GM19397 (cell line): ENCODE measurements around the gene GPC5.
"Not testable (repeated sequence)": the region's sequence is repeated elsewhere in the genome, so short reads cannot be mapped to it uniquely, and the experiment has no call there.

Experiments
- ATAC-seq: cut with Tn5 transposase; IDR thresholded peaks from one replicate; pipeline ENCODE4 v1.9.1; 2021; ENCODE audit warnings: mild to moderate bottlenecking, moderate library complexity; ENCODE audit not compliant: unreplicated experiment

The GPC5 gene

DNA sequence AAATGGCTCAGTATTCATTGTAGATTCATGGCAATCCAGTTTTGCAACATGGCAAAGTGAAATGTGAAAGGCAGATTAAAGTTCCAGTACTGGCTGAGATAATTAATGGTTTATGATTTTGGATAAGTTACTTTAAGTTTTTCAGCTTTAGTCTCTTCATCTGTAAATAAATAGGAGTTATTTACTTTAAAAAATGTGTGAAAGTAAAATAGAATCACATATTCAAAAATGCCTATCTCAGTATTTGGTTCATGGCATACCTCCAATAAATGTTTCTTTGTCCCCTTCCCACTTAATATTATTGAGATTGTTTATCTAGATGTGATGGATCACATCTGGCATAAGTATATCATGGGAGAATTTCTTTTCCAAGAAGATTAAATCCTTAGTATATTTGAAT is 426.0 kb downstream of the GPC5 start:
- no peak for ATAC-seq

DNA sequence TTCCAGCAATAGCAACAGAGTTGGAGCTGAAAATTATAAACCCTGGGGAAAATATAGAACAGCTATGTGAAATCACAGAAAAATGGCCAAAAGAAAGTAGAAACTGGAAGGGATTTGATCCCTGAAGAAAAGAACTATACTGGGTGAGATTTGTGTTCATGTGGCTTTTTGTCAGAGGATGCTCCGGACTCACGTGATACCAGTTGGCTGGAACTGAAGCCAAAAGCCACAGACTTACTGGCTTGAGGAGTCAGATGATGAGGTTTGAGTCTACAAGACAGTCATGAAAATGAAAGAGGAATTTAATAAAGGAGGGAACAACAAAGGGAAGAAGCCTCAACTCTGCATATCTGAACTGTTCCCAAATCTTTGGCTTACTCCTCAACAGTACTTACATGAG is 427.1 kb downstream of the GPC5 start:
- ATAC-seq, result no peak

DNA sequence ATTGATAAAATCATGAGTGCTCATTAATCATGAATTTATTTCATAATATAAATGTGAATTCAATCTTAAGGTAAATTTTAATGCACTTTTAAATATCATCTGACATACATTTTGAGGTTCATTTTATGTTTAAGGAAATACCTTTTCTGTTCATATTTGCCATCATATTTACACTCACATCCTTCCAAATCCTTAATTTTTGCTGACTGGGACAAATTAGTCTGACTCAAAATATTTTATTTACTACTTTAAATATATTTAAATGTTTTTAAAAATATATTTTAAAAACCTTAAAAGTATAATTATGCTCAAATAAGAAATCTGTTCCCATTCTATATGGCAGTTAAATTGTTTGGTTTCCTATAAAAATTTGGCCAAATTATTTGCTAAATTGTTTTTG is 438.1 kb downstream of the GPC5 start:
- ATAC-seq, result no peak

DNA sequence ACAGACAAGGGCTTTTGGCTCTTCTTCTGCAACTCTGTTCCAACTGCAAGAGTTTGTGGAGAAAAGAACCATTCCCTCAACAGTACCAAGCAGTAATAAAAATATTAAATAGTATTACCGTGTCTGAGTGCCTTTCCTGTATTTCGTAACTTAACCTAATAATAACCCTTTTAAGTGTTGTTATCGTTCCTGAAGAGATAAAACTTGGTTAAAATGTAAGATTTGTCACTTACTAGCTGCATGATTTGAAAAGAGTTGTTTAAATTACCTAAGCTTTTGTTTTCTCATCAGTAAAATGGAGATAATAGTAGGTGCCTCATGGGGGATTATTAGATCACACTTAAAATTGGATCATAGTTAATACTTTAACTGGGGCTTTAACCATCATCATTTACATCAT is 447.2 kb downstream of the GPC5 start:
- ATAC-seq, result no peak

DNA sequence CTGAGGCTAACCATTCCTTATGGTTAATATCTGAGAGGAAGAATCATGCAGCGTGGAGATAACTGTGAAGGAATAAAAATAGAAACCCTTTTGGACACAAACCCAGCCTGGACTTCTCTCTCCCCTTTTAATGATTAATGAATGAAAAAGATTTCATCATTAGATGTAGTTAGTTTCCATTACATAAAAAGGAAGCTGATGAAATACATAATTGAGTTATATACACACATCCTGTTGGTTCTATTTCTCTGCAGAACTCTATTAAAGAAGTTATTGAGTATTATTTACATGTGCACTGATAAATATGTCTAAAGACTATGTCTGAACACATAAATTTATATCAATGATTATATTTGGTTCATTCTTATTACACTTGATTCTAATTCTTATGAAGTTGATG is 465.3 kb downstream of the GPC5 start:
- ATAC-seq, result no peak

DNA sequence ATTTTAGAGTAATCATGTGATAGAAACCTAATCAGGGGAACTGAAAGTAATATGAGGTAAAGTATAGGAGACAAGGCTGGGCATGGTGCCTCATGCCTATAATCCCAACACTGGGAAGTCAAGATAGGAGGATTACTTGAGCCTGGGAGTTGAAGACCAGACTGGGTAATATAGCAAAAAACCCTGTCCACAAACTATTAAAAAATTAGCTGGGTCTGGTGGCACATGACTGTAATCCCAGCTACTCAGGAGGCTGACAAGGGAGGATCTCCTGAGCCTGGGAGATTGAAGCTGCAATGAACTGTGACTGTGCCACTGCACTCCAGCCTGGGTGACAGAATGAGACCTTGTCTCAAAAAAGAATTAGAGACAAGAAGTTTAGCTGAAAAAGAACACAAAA is 469.9 kb downstream of the GPC5 start:
- ATAC-seq, result no peak

DNA sequence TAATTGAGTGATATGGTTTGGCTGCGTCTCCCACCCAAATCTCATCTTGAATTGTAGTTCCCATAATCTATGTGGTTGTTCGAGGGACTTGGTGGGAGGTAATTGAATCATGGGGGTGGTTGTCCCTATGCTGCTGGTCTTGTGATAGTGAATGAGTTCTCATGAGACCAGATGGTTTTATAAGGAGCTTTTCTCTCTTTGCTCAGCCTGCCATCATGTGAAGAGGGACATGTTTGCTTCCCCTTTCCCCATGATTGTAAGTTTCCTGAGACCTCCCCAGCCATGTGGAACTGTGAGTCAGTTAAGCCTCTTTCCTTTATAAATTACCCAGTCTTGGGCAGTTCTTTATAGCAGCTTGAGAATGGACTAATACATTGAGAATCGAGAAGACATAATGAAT is 480.1 kb downstream of the GPC5 start:
- no peak for ATAC-seq

DNA sequence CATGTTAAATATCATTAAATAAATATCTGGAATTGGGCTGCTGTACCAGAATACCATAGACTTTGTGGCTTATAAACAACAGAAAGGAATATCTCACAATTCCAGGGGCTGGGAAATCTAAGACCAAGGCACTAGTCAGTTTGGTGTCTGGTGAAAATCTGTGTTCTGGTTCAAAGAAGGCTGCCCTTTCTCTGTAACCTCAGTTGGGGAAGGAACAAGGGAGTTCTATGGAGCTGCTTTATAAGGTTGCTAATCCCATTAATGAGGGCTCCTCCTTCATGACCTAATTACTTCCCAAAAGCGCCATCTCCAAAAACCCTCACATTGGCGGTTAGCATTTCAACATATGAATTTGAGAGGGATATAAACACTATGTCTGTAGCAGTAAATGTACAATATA is 480.9 kb downstream of the GPC5 start:
- ATAC-seq, result no peak

DNA sequence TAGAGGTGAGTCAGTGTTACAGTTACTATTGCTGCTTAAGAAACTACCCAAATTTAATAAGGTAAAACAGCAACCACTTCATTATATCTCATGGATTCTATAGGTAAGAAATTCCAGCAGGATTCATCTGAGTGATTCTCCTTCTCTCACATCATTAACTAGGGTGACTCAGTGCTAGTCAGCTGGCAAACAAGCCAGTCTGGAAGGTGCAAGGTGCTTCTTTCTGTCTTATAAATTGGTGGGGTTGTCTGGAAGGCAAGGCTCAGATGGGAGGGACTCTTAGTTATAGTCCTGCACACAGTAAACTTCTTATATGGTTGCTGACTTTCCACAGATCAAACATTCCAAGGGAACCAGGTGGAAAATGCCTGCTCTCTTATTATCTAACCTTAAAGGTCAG is 484.5 kb downstream of the GPC5 start:
- ATAC-seq, result no peak

DNA sequence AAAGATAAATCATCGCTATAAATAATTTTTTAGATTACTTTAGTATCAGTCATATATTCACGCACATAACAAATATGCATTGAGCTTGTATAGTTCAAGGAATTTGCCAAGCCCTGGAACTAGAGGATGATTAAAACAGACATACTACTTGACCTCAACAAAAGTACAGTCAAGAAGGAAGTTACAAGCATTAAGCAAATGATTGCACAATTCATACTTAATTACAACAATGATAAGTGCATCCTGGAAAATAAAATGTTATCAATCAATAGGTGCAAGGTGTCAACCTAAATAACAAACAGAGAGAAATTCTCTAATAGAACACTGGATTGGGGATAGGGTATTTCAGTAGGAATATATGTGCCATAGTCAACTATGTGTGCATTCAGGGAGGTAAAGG is 491.2 kb downstream of the GPC5 start:
- no peak for ATAC-seq

DNA sequence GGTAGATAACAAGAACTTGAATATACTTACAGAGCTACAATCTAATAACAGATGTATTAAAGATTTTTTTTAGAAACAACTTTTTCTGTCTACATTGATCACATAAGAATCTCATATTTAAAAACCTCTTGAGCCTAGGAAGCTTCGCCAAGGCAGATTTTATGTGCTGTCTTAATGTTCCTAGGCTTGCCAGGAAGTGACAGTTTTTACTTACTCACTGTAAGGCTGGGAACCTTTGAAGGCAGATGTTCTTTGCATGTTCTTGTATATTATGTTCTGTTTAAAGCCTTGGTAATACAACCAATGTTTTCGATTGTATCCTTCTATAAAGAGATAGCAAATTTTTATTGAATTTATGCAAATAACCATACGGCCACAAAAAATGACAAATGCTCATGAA is 492.7 kb downstream of the GPC5 start:
- no peak for ATAC-seq

DNA sequence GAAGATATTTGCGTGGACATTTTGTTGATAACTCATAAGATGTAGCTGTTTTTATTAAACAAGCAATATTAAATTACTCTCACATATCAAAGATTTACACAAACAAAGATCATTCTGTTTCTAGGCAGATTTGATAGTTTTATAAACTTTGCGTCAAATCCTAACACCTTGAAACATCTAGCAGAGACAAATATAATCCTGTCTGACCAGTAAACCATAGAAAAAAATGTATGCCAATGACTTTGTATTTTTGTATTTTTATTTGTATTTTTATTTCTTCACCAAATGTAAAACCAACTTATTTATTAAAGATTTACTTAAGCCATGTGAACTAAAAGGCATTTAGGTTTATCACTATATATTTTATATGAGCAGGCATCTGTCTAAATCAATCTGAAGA is 494.6 kb downstream of the GPC5 start:
- ATAC-seq, result no peak

DNA sequence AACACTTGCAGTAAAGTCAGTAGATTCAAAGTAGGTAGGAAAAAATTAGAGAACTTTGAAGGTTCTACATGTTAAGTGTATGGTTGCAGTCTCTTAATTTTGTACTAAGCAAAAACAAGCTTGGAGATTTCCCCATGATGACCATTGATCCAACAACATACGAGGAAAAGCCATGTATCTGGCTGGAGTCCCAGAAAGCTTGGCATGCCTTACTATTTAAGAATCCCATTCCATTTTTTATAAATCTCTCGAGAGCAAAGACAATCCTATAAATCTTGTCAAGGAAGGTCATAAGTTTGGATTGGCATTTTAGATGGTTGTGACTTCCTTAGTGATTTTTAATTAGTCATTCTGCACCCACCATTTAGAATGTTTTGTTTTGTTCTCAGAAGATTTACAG is 495.9 kb downstream of the GPC5 start:
- no peak for ATAC-seq

DNA sequence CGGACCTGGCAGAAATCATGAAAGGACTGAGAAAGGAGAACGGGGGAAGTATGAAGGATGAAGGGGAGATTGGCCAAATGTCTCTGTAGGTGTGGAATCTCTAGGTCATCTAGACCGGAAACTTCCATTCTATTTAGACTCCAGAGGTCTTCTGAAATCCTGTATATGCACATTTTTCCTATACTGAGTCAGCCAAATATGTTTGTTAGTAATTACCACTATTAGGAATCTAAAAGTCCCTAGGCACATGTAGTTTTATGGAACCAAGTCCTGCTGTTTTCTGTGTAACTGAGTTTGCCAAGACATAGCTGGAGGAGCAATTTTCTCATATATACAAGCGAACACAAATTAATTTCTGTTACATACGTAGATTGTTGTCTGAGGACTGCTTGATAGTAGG is 498.1 kb downstream of the GPC5 start:
- ATAC-seq, result no peak

DNA sequence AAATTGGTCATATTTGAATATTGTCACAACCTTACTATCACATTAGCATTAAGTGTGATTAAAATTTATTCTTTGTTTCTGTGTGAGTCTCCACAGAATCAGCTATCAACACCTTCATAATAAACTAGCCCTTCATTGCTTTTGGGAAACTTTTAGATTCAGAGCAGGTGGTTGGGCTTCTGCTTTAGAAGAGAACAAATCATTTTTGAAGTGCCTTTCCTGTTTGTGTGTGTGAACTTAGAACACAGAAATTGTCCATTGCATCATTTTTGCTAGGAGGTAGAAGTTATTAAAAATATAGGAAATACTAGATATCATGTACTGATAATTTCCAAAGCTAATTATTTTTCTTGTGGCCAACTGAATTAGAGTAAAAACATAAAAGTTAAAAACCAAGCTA is 500.6 kb downstream of the GPC5 start:
- ATAC-seq, result not testable (repeated sequence)

DNA sequence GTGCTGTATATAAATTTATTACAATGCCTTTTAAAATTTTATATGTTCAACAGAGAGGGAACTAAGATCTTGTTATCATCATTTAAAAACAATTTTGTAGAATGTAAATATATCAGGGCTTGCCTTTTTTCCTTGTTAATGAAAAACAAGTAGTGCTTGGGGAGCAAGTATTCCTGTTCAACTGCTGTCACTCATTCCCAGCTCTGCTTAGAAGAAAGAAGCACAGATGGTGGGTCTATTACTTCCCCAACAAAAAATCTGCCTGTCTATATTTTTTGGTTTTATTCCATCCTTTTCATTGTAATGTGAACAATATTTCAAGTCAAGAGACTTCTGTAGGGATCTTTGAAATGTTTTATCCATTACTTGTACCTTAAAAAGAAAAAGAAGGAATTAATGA is 503.9 kb downstream of the GPC5 start:
- no peak for ATAC-seq

DNA sequence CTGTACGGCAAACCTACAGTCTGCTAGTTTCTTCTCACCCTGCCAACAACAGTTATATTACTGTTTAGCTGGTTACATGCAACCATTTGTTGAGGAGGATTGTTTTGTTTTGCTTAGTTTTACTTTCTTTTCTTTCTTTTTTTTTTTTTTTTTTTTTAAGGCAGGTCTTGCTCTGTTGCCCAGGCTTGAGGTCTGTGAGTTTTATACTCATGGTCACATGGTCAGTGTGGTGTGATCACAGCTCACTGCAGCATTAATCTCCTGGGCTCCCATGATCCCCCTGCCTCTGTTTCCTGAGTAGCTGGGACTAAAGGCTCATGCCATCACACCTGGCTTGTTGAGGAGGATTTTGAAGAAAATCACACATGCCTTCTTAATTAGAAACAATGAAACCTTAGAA is 505.6 kb downstream of the GPC5 start:
- peak; percentile 96 for ATAC-seq

DNA sequence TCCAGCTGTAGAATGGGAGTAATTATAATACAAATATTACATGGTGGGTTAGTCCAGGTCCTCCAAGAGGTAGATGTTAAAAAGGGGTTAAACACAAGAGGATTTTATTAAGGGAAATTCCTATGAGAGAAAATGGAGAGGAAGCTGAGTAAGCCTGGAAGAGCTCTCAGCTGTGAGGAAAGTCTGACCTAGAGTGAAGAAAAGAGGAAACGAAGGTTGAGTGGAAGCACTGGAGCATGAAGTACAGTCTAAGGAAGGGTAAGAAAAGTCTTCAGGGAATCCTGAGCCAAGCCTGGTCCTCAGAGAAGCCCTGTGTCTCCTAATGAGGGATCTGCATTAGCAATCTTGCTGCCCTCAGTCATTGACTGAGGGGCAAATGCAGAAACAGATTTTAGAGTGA is 506.2 kb downstream of the GPC5 start:
- peak; percentile 55 for ATAC-seq

DNA sequence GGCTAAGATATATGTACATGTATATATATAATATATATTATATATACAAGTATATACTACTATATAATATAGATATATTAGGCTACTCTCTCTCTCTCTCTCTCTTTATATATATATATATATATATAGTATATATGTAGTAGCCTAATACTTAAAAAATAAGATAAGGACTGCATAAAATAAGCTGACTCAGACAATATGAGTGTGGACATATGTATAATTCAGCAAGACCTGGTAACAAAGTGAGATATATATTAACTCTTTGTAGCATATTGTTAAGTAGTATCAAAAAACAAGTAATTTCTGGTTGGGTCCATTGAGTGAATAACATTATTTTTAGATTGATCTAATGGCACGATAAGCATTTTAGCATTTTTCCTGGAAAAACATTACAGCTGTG is 509.0 kb downstream of the GPC5 start:
- no peak for ATAC-seq

DNA sequence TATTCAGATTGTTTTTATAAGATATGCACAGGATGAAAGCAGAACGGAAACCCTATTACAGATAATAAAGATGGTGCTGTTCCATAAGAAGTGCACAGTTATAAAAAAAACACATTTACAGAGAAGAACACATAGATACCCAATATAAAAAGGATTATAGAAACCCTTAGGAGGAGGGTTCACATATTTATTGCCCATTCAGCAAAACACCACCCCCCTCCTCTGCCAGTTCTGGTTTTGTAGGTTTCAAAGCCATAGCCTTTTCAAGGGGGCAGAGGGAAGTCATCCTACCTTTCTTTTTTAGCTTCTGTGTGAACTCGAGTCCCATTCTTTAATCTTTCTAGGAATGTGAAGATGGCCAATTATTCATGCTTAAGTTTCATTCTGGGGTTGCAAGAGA is 511.2 kb downstream of the GPC5 start:
- ATAC-seq, result no peak

DNA sequence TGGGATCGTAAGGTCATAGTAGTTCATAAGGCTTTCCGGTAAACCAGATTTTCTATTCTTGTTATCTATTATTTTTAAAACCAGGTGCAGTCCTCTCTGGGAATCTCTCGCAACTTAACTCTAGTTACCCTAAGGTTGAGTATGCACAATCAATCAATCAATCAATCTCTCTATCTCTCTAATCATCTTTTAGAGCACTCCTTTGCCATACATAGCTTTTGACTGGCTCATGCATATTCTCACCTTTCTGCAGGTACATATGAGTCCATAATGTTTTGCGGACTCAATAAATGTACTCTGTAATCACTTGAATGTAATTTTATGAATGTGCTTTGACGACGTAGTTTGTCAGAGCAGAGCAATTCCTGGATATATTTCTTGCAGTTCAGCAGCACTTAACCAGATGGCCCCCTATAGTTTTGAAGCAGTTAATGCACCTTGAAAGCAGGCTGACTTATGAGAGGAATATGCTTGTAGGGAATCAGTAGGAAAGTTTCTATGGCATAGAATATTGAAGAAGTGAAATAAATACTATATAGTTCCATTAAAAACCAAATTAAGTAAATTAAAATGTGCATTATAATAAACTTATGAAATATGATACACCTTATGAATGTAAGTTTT is 524.7 kb downstream of the GPC5 start:
- no peak for ATAC-seq

DNA sequence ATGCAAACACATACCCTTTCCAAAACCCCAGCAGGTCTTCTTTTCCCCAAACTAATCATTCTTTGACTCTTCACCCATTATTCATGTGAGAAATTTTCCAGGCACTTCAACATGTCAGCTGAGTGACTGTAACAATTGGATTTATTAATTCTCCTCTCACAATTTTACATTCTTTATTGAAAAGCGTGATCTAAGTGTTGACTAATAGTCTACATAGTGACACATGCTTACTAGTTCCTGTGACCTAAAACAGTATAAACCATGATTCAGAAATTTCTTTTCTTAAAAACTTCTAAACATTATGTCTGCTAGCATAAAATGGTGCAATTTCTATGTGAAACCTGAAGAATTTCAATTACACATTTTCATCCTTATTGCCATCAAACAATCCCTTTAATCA is 532.3 kb downstream of the GPC5 start:
- ATAC-seq, result no peak

DNA sequence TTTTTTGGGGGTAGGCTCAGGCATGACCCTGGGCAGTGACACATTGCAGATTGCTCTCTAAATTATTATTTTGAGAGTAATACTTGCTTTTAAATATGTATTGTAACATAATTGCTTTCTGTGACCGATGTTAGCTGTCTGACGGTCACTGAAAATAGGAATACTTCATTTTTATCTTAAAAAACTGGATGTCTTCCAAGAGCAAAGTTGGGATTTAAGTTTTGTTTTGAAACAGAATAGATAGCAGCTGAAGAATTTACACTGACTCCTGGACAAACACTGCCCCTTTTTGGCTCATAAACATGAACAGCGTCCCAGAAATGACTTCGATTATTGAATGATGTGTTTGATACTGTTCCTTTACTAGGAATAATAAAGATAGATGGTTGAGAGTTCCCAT is 535.9 kb downstream of the GPC5 start:
- ATAC-seq, result no peak
